Transverse colon (tissue), 3 donors: ENCODE measurements around the gene SPDYE16.
"Not testable (repeated sequence)": the region's sequence is repeated elsewhere in the genome, so short reads cannot be mapped to it uniquely, and the experiment has no call there.

Experiments used
- POLR2A ChIP-seq: fragments of 450-650 bp; IDR thresholded peaks from one replicate; pipeline ENCODE4 v1.6.1; 2016; ENCODE audit warnings: antibody characterized with exemption, mild to moderate bottlenecking, moderate library complexity
- TF ChIP-seq, protein P1 (sequence below), 5 experiments: fragments of 200-600 bp in 3 of 5; fragments of 450-650 bp in 2 of 5; sonication (generic) in 3 of 5; IDR thresholded peaks; 1 replicate in 2 of 5; 2 replicates in 3 of 5; pipeline ENCODE4 v1.5.1; 2016 to 2017; ENCODE audit warnings: antibody characterized with exemption in 5 of 5, inconsistent platforms in 3 of 5, mild to moderate bottlenecking in 2 of 5, moderate library complexity in 1 of 5

DNA sequence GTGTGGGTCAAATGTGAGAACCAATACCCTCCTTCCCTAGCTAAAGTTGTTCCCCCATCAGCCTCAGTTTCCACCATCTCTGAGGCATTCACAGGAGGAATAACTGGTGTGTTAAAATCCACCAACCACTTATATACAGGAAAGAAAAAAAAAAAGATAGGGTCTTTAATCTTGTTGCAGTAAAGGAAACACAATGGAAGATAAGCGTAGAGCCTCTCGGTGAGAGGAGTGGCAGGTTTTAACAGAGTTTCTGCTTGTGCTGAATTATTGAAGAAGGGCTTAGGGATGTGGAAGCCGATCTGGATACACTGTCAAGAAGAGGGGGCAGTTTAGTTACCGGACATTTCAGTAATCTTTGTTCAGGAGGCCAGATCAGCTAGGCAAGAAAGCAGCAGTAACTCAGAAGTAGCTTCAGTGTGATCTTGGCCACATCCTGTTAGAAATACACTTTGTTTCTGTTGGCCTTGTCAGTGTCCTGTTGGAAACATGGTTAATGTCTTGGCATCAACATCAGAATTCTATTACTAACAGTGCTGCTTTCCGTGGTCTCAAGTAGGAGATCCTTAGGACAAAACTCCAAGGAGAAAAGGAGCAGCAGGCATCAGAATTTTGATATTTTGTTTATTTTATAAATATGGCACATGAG, 40.7 kb upstream of the SPDYE16 start:
- TF ChIP-seq, protein P1, sequence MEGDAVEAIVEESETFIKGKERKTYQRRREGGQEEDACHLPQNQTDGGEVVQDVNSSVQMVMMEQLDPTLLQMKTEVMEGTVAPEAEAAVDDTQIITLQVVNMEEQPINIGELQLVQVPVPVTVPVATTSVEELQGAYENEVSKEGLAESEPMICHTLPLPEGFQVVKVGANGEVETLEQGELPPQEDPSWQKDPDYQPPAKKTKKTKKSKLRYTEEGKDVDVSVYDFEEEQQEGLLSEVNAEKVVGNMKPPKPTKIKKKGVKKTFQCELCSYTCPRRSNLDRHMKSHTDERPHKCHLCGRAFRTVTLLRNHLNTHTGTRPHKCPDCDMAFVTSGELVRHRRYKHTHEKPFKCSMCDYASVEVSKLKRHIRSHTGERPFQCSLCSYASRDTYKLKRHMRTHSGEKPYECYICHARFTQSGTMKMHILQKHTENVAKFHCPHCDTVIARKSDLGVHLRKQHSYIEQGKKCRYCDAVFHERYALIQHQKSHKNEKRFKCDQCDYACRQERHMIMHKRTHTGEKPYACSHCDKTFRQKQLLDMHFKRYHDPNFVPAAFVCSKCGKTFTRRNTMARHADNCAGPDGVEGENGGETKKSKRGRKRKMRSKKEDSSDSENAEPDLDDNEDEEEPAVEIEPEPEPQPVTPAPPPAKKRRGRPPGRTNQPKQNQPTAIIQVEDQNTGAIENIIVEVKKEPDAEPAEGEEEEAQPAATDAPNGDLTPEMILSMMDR (IDR thresholded peaks at IDR 0.05), result not testable (repeated sequence)
- not testable (repeated sequence) for TF ChIP-seq POLR2A
